HL-60/S4 treated with retinoic acid at 250 ng/mL for 4 days and 3 days (cell line): ENCODE data around the gene CAMK2B.

Experiments
- in situ Hi-C: fragments of 300-500 bp; cut with MboI; formaldehyde crosslinking; loops from 2 replicates; pipeline ENCODE4 v1.7.0; 2022; ENCODE audit warnings: low sequenced_read_pairs

CAMK2B gene

GRCh38 chr7:44310221-44310848 is 15.1 kb downstream of the CAMK2B start:
- in situ Hi-C loops = no loop called here

GRCh38 chr7:44309271-44310091 is 15.9 kb downstream of the CAMK2B start:
- in situ Hi-C loops = no loop called here

GRCh38 chr7:44308596-44309270 is 16.7 kb downstream of the CAMK2B start:
- in situ Hi-C loops = no loop called here

- in situ Hi-C loops = no loop called here
Observed at GRCh38 chr7:44307905-44308595, 17.3 kb downstream of the CAMK2B start.

GRCh38 chr7:44307301-44307900 is 18.0 kb downstream of the CAMK2B start:
- in situ Hi-C loops = no loop called here

GRCh38 chr7:44306606-44307005 is 18.8 kb downstream of the CAMK2B start:
- in situ Hi-C loops = no loop called here

- in situ Hi-C loops = no loop called here
Observed at GRCh38 chr7:44305564-44306507, 19.6 kb downstream of the CAMK2B start.

- in situ Hi-C loops = no loop called here
Observed at GRCh38 chr7:44294325-44295069, 30.9 kb downstream of the CAMK2B start.

- in situ Hi-C loops = no loop called here
Observed at GRCh38 chr7:44293561-44294324, 31.7 kb downstream of the CAMK2B start.

- in situ Hi-C loops = no loop called here
Observed at GRCh38 chr7:44292876-44293560, 32.4 kb downstream of the CAMK2B start.

- in situ Hi-C loops = no loop called here
Observed at GRCh38 chr7:44292420-44292817, 33.0 kb downstream of the CAMK2B start.

GRCh38 chr7:44291733-44292419 is 33.5 kb downstream of the CAMK2B start:
- in situ Hi-C loops = no loop called here

GRCh38 chr7:44291066-44291732 is 34.2 kb downstream of the CAMK2B start:
- in situ Hi-C loops = no loop called here

- in situ Hi-C loops = no loop called here
Observed at GRCh38 chr7:44290252-44290620, 35.2 kb downstream of the CAMK2B start.

GRCh38 chr7:44289341-44290251 is 35.8 kb downstream of the CAMK2B start:
- in situ Hi-C loops = no loop called here
